Activated T-cell treated with anti-CD3 and anti-CD28 coated beads for 24 hours (primary cell): ENCODE measurements around the gene PPP2CA.
"Not testable (repeated sequence)": the region's sequence is repeated elsewhere in the genome, so short reads cannot be mapped to it uniquely, and the experiment has no call there.

Source experiments
- DNase-seq: peaks from one replicate; pipeline ENCODE4 v3.0.0-alpha.2; 2020; ENCODE audit warnings: low read depth

The PPP2CA gene

DNA sequence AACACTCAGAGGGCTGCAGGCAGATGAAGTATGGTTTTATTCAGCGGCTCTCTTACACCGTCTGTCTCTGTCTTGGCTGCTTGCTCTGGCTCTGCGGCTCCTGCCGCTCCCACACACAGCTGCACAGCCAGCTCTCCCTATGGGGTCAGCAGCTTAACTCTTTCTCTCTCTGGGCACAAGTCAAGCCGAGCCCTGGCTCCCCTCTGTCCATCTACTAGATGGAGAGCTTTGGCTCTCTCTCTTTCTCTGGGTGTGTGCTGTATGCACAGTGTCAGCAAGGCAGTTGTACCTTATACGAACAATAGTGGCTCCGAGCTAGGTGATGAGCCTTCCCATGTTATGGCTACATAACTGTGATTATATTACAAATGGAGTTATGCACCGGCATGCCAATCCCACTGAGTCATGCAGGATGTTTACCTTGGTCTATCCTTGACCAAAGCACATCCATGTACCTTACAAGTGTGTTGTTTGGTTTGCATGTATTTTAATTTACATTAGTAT lies 19.3 kb upstream of the PPP2CA start:
- no peak for DNase-seq

DNA sequence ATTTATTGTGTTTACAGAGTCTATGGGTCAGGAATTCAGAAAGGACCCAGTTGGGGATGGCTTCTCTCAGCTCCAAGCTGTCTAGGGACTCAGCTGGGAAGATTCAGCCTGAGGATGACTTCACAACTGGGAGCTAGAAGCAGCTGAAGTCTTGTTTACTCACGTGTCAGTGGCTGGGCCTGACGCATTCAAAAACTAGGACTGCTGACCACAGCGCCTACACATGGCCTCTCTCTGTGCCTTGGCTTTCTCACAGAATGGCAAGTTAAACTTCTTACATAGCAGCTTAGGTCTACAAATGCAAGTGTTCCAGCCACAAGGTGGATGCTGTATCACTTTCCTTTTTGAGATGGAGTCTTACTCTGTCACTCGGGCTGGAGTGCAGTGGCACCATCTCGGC lies 16.3 kb upstream of the PPP2CA start:
- no peak for DNase-seq

- no peak for DNase-seq
These were observed 14.6 kb upstream of the PPP2CA start for GRCh38 chr5:134240421-134240962.

DNA sequence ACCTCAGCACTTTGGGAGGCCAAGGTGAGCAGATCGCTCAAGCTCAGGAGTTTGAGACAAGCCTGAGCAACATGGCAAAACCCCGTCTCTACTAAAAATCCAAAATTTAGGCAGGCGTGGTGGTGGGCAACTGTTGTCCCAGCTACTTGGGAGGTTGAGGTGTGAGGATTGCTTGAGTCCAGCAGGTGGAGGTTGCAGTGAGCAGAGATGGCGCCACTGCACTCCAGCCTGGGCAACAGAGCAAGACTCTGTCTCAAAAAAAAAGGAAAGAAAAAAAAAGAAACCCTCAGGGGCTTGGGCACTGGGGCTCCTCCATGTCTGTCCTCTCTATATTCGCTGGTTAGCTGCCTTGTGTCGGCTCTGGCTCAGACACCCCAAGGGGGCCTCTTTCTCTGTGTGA lies 10.9 kb upstream of the PPP2CA start:
- no peak for DNase-seq

GRCh38 chr5:134236318-134236717 lies 10.4 kb upstream of the PPP2CA start:
- DNase-seq: no peak

GRCh38 chr5:134228624-134229023 lies 2.8 kb upstream of the PPP2CA start:
- DNase-seq: no peak

- DNase-seq: no peak
These were observed 1.9 kb upstream of the PPP2CA start for GRCh38 chr5:134227776-134228175.

- no peak for DNase-seq
These were observed 1.4 kb upstream of the PPP2CA start for GRCh38 chr5:134227259-134227658.

- DNase-seq: no peak
These were observed 744 bp upstream of the PPP2CA start for GRCh38 chr5:134226441-134227192.

DNA sequence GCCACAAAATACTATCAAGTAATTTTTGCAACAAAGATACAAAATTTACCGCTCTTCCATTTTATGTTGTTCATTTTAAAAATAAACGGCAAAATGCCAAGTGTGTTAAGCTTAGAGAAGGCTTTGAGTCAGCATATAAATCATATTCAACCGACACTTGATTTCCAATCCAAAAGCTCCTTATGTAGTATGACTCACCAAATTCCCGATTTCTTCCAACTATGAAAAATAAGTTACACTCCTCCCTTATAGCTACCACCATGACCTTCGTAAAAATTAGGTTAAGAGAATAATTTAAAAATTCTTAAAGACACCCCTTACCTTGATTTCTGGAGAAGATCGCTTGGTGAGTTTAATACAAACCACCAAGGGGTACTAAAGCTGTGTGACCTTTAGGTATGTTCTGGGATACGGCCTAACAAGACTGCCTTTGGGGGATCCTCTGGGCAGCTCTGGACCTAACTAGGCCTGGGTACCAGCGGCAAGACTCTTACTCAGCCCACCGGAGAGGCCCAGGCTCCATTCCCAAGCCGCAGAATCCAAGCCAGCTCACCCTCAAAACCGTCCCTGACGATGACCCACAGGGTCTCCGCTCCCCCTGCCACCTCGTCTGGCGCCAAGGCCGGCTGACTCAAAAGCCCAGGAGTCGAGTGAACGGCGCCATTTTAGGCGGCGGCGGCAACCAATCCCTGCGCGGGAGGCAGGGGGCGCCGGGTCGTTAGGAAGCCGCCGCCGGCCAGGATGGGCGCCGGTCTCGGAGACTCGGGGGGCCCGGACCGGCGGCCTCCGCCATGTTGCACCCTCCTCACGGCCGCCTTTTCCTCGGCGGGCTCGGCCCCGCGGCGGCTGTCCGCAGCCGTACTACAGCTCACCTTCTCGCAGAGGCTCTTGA lies 739 bp downstream of the PPP2CA start:
- DNase-seq: peak; percentile 50

DNA sequence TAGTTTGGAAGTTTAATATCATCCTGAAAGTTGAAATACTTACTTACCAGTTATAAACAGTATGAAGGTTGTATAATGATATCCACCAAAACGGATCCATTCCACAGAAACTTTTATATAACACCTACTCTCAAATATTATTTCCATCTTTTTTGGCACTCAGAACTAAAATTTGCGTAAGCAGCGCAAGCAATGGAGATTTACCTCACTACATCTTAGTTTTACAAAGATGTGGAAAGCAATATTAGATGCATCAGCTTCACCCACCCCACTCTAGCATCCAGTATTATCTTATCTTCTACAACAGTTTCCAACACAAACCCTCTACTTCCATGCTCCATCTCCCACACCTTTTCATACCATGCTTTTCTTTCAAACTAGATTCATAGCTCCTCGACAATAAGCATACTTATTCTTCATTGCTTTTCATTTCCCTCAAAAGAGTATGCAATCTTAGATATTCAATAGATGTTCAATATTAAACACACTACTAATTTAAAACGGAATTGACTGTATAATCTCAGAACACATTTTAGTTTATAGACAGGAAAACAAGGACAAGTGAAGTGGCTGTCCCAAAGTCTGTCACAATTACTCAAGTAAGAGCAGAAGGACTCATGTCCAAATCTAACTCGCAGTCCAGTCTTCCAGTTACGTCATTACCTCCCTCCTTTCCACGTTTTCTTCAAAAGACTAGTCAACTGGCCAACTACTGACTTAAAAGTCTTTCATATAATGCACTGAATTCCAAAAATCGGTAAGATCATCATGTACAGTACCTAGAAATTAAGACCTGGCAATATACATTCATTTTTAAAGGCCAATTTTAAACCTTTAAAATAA lies 2.2 kb downstream of the PPP2CA start:
- DNase-seq: no peak

DNA sequence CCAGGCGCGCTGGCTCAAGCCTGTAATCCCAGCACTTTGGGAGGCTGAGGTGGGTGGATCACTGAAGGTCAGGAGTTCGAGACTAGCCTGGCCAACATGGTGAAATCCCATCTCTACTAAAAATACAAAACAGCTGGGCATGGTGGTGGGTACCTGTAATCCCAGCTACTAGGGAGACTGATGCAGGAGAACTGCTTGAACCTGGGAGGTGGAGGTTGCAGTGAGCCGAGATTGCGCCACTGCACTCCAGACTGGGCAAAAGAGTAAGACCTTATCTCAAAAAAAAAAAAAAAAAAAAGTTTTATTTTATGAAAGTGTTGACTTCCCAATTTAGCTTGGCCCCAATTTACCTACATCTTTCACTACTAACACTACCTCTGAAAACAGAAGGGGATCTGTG lies 4.2 kb downstream of the PPP2CA start:
- not testable (repeated sequence) for DNase-seq

DNA sequence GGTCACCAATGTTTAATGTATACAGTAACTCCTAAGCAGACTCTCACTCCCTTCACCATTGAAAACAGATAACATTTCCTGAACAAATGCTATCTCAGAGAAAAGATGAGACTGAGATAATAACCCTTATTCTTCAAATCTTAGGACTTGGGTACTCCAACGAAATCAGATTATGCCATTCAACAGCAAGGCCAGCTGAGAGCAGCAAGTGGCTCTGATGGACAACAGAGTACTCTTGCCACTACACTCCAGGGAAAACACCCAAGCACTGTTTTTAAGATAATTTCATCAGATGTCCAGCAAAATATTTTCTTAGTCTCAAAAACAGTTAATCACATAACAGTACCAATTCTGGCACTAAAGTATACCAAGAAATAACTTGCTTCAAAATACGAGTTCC lies 10.1 kb downstream of the PPP2CA start:
- DNase-seq: no peak

DNA sequence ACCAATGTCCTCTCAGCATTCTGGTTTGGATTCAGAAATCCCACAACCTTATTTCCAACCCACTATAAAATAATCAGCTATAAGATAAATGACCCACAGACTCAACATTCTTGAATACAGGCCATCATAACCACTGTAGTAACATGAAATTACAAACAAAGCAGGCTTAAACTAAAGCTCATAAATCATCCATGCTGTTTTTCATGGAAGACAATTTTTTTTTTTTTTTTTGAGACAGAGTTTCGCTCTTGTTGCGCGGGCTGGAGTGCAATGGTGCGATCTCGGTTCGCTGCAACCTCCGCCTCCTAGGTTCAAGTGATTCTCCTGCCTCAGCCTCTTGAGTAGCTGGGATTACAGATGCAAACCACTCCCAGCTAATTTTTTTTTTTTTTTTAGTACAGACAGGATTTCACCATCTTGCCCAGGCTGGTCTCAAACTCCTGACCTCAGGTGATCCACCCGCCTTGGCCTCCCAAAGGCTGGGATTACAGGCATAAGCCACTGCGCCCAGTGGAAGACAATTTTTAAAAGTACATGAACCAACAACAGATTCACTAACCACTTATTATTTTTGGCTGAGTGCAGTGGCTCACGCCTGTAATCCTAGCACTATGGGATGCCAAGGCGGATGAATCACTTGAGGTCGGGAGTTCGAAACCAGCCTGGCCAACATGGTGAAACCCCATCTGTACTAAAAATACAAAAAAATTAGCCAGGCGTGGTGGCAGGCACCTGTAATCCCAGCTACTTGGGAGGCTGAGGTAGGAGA lies 14.4 kb downstream of the PPP2CA start:
- DNase-seq: not testable (repeated sequence)

DNA sequence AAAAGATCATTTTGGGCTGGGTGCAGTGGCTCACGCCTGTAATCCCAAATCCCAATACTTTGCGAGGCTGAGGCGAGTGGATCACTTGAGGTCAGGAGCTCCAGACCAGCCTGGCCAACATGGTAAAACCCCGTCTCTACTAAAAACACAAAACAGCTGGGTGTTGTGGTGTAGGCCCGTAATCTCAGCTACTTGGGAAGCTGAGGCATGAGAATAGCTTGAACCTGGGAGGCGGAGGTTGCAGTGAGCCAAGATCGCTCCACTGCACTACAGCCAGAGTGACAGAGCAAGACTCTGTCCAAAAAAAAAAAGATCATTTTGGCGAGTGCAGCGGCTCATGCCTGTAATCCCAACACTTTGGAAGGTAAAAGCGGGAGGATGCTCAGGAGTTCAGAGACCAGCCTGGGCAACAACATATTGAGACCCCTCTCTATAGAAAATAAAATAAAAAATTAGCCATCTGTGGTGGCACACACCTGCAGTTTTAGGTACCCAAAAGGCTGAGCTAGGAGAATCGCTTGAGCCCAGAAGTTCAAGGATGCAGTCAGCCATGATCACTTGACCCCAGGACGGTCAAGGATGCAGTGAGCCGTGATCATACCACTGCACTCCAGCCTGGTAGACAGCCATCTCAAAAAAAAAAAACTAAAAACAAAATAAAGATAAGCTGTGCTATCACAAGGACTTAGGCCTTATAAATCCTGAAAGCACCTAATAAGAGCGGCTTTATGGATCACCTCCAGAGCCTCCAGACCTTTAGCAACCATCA lies 16.2 kb downstream of the PPP2CA start:
- no peak for DNase-seq

GRCh38 chr5:134207696-134208095 lies 18.2 kb downstream of the PPP2CA start:
- no peak for DNase-seq

- DNase-seq: no peak
These were observed 19.2 kb downstream of the PPP2CA start for GRCh38 chr5:134206627-134207160.

DNA sequence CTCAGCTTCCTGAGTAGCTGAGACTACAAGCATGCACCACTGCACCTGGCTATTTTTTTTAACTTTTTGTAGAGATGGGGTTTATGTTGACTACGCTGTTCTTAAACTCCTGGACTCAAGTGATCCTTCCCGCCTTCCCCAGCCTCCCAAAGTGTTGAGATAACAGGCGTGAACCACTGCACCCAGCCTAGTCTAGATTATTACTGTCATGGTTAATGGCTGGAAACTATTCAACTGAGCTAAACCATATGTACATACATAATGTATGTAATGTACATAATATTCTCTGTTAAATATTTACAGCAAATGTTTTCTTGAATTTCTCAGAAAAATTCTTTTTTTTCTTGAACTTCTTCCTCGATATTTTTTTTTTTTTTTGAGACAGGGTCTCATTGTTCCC lies 21.3 kb downstream of the PPP2CA start:
- no peak for DNase-seq

DNA sequence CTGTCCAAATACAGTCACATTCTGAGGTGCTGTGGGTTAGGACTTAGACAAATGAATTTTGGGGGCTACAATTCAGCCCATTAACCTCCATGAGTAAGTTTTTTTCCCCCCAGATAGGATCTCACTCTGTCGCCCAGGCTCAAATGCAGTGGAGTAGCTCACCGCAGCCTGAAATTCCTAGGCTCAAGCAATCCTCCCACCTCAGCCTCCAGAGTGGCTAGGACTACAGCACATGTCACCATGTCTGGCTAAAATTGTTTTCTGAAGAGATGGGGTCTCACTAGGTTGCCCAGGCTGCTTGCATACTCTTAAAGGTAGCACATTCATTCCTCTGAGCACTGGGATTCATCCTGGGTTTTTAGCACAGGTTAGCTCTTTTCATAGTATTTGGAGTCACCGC lies 22.2 kb downstream of the PPP2CA start:
- DNase-seq: no peak

GRCh38 chr5:134195666-134196065 lies 30.2 kb downstream of the PPP2CA start:
- no peak for DNase-seq
